PC-3 (cell line): ENCODE results near the gene PLIN1. TPM values are rescaled to one million over a fixed set of nuclear protein-coding genes. Genes with fewer than 3 reads are reported as not detected.

Experiments used
- ATAC-seq: fragments of 200-7000 bp; cut with Tn5 transposase; 2 replicates; pipeline ENCODE4 v1.9.1; 2020; ENCODE audit warnings: mild to moderate bottlenecking, moderate library complexity
- BruUV-seq: library from RNA; stranded (reverse); fragments of 400-500 nt; replicated peaks from 2 replicates; lab custom pipeline; 2021; lab: Mats Ljungman, UMichigan
- CTCF ChIA-PET: fragments of 300-600 bp; sonication (Branson Sonifier 250); formaldehyde crosslinking; loops from one replicate; lab custom pipeline; 2022; ENCODE audit warnings: antibody characterized with exemption; lab: Charles Lee
- POLR2A ChIA-PET: fragments of 300-600 bp; sonication (Branson Sonifier 250); formaldehyde crosslinking; loops from one replicate; lab custom pipeline; 2022; ENCODE audit warnings: antibody characterized with exemption; ENCODE audit not compliant: unreplicated experiment; lab: Charles Lee
- DNase-seq: peaks from one replicate; pipeline ENCODE4 v3.0.0-alpha.2; 2015
- H2AFZ ChIP-seq: fragments of 300-600 bp; sonication (generic); 2 replicates; pipeline ENCODE4 v1.6.0; 2016; ENCODE audit warnings: antibody characterized with exemption, low read length
- H3F3A ChIP-seq: fragments of 300-600 bp; sonication (generic); one replicate; pipeline ENCODE4 v1.6.0; 2017; ENCODE audit warnings: antibody characterized with exemption, low read length, control low read depth, mild to moderate bottlenecking; ENCODE audit not compliant: unreplicated experiment
- H3K27ac ChIP-seq: fragments of 300-600 bp; sonication (generic); 2 replicates; pipeline ENCODE4 v1.5.1; 2016; ENCODE audit warnings: mild to moderate bottlenecking, low read length
- H3K27me3 ChIP-seq: fragments of 300-600 bp; sonication (generic); 2 replicates; pipeline ENCODE4 v1.6.1; 2016; ENCODE audit warnings: low read length, mixed read lengths
- H3K36me3 ChIP-seq: fragments of 300-600 bp; sonication (generic); 2 replicates; pipeline ENCODE4 v1.6.1; 2016; ENCODE audit warnings: low read depth, mixed run types, low read length, mixed read lengths
- H3K4me1 ChIP-seq: fragments of 300-600 bp; sonication (generic); 2 replicates; pipeline ENCODE4 v1.5.1; 2016; ENCODE audit warnings: low read length; ENCODE audit not compliant: insufficient read depth
- H3K4me2 ChIP-seq: fragments of 300-600 bp; sonication (generic); 2 replicates; pipeline ENCODE4 v1.6.0; 2016; ENCODE audit warnings: low read length
- H3K4me3 ChIP-seq: fragments of 300-600 bp; sonication (generic); 2 replicates; pipeline ENCODE4 v1.5.1; 2016; ENCODE audit warnings: mild to moderate bottlenecking, low read length, mixed read lengths
- H3K79me2 ChIP-seq: fragments of 300-600 bp; sonication (generic); 2 replicates; pipeline ENCODE4 v1.6.1; 2017; ENCODE audit warnings: low read length, mixed read lengths
- H3K9ac ChIP-seq: fragments of 300-600 bp; sonication (generic); 2 replicates; pipeline ENCODE4 v1.6.0; 2016; ENCODE audit warnings: mild to moderate bottlenecking, low read length
- H3K9me2 ChIP-seq: fragments of 300-600 bp; sonication (generic); replicated peaks from 2 replicates; pipeline ENCODE4 v1.6.1; 2016; ENCODE audit warnings: mixed run types, low read length, mixed read lengths
- H3K9me3 ChIP-seq: fragments of 300-600 bp; sonication (generic); 2 replicates; pipeline ENCODE4 v1.6.1; 2016; ENCODE audit warnings: low read length, mixed read lengths
- H4K20me1 ChIP-seq: fragments of 300-600 bp; sonication (generic); 2 replicates; pipeline ENCODE4 v1.6.1; 2016; ENCODE audit warnings: low read length, mixed read lengths
- CTCF ChIP-seq: fragments of 300-600 bp; sonication (generic); conservative IDR thresholded peaks from 2 replicates; pipeline ENCODE4 v1.5.1; 2017; ENCODE audit warnings: antibody characterized with exemption, low read depth, mild to moderate bottlenecking, low read length
- EZH2 ChIP-seq: fragments of 300-600 bp; sonication (generic); IDR thresholded peaks from one replicate; pipeline ENCODE4 v1.6.1; 2017; ENCODE audit warnings: antibody characterized with exemption, mild to moderate bottlenecking, low read length; ENCODE audit not compliant: unreplicated experiment
- intact Hi-C: fragments of 100-400 bp; cut with micrococcal nuclease; formaldehyde crosslinking; loops from 2 replicates; pipeline ENCODE4 v1.9.0; 2023
- total RNA-seq: library from RNA; depleted of rRNA; stranded (reverse); fragments of >200 nt; gene quantifications from 2 replicates; pipeline ENCODE4 v1.2.3, GENCODE V29; 2014

PLIN1 gene
- total RNA-seq, 1 experiment from 2014 or later = 1.0 TPM

GRCh38 chr15:89648106-89649012 is 30.8 kb downstream of the PLIN1 start:
- H3K4me1 ChIP-seq = peaks cover 4% of the 10 kb centered on the region; the same call in 1 of the 2 replicates
- no TSS peak for BruUV-seq
- H3K9me2 ChIP-seq = no peaks in the 10 kb centered on the region
- ChIA-PET CTCF (no interaction called here), POLR2A (interaction anchor here (0.7 kb wide), 1 partner anchor 24 kb away, joined by 3 read pairs; no protein-coding TSS in a partner anchor)
- peaks cover 27% of the 10 kb centered on the region for H3K36me3 ChIP-seq
- DNase-seq (no peak), ATAC-seq (no peak)
- no peak overlapping the region for H3K27ac ChIP-seq
- no peaks in the 10 kb centered on the region for H3K9me3 ChIP-seq
- H3K79me2 ChIP-seq = peaks cover 24% of the 10 kb centered on the region
- H2AFZ ChIP-seq = no peak overlapping the region
- H3K4me3 ChIP-seq = no peak overlapping the region
- H3K9ac ChIP-seq = no peak overlapping the region
- H3K4me2 ChIP-seq = no peak overlapping the region
- no peaks in the 10 kb centered on the region for H4K20me1 ChIP-seq
- intact Hi-C loops = no loop called here
- H3K27me3 ChIP-seq = no peaks in the 10 kb centered on the region
- TF ChIP-seq CTCF = no peak
- no peaks in the 10 kb centered on the region for H3F3A ChIP-seq

GRCh38 chr15:89647191-89647851 is 31.8 kb downstream of the PLIN1 start:
- Histone ChIP-seq H2AFZ (no peak overlapping the region), H3K9me2 (no peaks in the 10 kb centered on the region), H3K4me2 (no peak overlapping the region), H3F3A (no peaks in the 10 kb centered on the region), H3K79me2 (peaks cover 13% of the 10 kb centered on the region), H4K20me1 (no peaks in the 10 kb centered on the region), H3K9me3 (no peaks in the 10 kb centered on the region), H3K27ac (no peak overlapping the region), H3K9ac (no peak overlapping the region), H3K36me3 (peaks cover 27% of the 10 kb centered on the region), H3K4me3 (no peak overlapping the region), H3K27me3 (no peaks in the 10 kb centered on the region), H3K4me1 (no peaks in the 10 kb centered on the region)
- BruUV-seq = no TSS peak
- CTCF ChIA-PET = no interaction called here
- POLR2A ChIA-PET = interaction anchor here (0.7 kb wide), 1 partner anchor 25 kb away, joined by 3 read pairs; no protein-coding TSS in a partner anchor
- intact Hi-C loops = no loop called here
- DNase-seq (peak; percentile 72), ATAC-seq (peak; percentile 97)
- TF ChIP-seq CTCF = peak; percentile 88
- no peak for TF ChIP-seq EZH2
